Measurements from ENCODE around the gene CLASP2.
"Not testable (repeated sequence)": the region's sequence is repeated elsewhere in the genome, so short reads cannot be mapped to it uniquely, and the experiment has no call there.

DNA sequence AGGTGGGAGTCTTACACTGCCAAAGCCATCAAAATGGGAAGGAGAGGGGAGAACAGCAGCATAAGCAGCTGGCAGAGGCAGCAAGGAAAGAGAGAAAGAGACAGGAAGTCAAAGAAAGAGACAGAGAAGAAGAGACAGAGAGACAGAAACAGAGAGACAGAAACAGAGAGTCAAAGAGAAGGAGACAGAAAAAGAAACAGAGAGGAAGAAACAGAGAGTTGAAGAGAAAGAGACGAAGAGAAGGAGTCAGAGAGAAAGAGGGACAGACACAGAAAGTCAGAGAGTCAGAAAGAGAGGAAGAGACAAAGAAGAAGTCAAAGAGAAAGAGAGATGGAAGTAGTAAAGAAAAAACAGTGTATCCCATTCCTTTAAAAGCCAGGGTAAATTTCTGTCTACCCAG, 266.1 kb downstream of the CLASP2 start:
- not testable (repeated sequence) for TF ChIP-seq CTCF (optimal IDR thresholded peaks at IDR 0.05 in 1 of 3, IDR thresholded peaks at IDR 0.05 in 1 of 3, conservative IDR thresholded peaks at IDR 0.05 in 1 of 3; ENCODE audit: extremely low read depth in 1 of 3, insufficient read depth in 2 of 3, low read length in 3 of 3); EZH2 (IDR thresholded peaks at IDR 0.05; ENCODE audit: low read length)

Data from keratinocyte (primary cell).